Vagina (tissue), 2 donors: ENCODE data around the gene EMID1.

Source experiments
- POLR2A ChIP-seq, 2 donors: fragments of 450-650 bp; IDR thresholded peaks; one replicate each; pipeline ENCODE4 v1.6.1; 2017; ENCODE audit warnings: antibody characterized with exemption in 2 of 2, mild to moderate bottlenecking in 2 of 2, moderate library complexity in 2 of 2
- POLR2AphosphoS5 ChIP-seq, 2 donors: sonication (generic); formaldehyde crosslinking; IDR thresholded peaks; one replicate each; pipeline ENCODE4 v1.9.0; 2017; ENCODE audit warnings: antibody characterized with exemption in 2 of 2, mild to moderate bottlenecking in 2 of 2, low read depth in 1 of 2; ENCODE audit not compliant: insufficient read depth in 1 of 2
- TF ChIP-seq, protein P1 (sequence below), 3 experiments: fragments of 450-650 bp in 2 of 3; fragments of 200-600 bp in 1 of 3; sonication (generic) in 1 of 3; IDR thresholded peaks; one replicate each; pipeline ENCODE4 v1.5.1; 2017 to 2019; ENCODE audit warnings: antibody characterized with exemption in 3 of 3, mild to moderate bottlenecking in 2 of 3, moderate library complexity in 2 of 3

DNA sequence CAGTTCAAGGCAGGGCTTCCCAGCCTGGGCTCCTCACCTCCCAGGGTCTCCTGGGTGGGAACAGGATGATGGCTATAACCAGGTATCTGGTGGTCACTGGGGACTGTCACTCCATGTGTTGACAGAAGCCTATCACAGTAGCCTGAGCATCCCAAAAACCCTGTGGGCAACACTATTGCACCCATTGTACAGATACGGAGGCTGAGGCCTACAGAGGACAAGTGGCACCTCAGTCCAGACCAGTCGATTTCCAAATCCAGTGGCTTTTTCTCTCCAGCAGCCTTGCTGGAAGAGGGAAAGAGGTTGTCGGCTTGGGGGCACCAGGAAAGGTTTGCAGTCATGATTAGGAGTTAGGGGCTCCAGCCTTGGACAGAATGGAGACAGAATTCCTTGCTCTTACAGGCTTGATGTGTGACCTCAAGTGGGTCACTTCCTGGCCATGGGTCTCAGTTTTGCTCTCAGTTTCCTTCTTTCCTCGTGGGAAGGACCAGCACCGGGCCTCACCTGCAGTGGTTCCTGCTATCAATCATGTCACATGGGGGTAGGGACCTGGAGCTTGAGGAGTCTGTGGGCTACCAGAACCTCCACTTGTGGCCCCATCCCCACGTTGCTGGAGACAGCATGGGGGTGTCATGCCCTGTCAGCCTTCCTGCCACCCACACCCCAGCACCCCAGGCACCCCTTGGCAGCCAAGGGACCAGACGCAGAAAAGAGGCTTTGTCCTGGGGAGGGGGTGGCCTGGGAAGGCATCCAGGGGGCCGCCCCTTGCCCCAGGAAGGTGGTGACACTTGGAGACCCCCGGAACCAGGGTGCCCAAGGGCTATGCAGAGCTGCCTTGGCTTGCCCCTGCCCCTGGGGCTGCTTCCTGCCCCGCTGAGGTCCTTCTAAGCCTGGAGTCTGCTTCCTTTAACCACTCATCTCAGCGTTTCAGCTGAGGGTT, 2.1 kb downstream of the EMID1 start:
- TF ChIP-seq, protein P1, sequence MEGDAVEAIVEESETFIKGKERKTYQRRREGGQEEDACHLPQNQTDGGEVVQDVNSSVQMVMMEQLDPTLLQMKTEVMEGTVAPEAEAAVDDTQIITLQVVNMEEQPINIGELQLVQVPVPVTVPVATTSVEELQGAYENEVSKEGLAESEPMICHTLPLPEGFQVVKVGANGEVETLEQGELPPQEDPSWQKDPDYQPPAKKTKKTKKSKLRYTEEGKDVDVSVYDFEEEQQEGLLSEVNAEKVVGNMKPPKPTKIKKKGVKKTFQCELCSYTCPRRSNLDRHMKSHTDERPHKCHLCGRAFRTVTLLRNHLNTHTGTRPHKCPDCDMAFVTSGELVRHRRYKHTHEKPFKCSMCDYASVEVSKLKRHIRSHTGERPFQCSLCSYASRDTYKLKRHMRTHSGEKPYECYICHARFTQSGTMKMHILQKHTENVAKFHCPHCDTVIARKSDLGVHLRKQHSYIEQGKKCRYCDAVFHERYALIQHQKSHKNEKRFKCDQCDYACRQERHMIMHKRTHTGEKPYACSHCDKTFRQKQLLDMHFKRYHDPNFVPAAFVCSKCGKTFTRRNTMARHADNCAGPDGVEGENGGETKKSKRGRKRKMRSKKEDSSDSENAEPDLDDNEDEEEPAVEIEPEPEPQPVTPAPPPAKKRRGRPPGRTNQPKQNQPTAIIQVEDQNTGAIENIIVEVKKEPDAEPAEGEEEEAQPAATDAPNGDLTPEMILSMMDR (IDR thresholded peaks at IDR 0.05): no peak
- TF ChIP-seq POLR2AphosphoS5 (IDR thresholded peaks at IDR 0.05; ENCODE audit: insufficient read depth in 1 of 2, low read depth in 1 of 2) (no peak), POLR2A (IDR thresholded peaks at IDR 0.05) (no peak)
